Islet precursor cell (in vitro differentiated cells): ENCODE results near the gene DRC3.

Experiments used
- DNase-seq: peaks from one replicate; pipeline ENCODE4 v3.0.0-alpha.2; 2018

The DRC3 gene

DNA sequence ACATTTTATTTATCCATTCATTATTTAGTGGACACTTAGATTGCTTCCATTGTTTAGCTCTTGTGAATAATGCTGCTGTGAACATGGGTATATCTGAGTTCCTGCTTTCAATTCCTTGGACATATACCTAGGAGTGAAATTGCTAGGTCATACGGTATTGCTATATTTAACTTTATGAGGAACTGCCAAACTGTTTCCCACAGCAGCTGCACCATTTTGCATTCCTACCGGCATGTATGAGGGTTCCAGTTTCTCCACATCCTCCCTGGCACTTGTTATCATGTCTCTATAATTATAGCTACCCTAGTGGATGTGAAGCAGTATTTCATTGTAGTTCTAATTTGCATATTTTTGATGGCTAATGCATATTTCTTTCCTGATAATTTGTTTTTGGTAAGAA, 91.4 kb downstream of the DRC3 start:
- DNase-seq, result no peak

DNA sequence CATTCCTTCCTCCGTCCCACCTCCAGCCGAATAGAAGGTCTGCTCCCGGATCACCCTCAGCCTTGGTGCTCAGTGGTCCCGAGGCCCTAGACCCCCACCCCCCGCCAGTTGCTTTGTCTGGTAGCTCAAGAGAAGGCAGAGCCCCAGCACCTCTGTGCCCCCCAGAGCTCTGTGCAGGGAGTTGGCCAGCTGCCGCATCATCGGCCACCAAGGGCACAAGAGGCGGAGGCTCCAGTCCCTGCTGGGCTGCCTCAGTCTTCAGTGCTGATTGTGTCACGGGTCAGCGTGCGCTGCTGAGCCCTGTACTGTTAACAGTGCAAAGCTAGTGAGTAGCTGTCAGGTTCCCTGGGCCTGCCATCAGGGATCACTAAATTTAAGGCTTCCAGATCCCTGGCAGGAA, 92.9 kb downstream of the DRC3 start:
- DNase-seq, result no peak
